GM21737 (cell line): ENCODE measurements around the gene B3GALNT2.
"Not testable (repeated sequence)": the region's sequence is repeated elsewhere in the genome, so short reads cannot be mapped to it uniquely, and the experiment has no call there.

Experiments used
- ATAC-seq: cut with Tn5 transposase; IDR thresholded peaks from one replicate; pipeline ENCODE4 v1.9.1; 2021; ENCODE audit warnings: mild to moderate bottlenecking, moderate library complexity; ENCODE audit not compliant: unreplicated experiment

Gene B3GALNT2

GRCh38 chr1:235504122-235504493, at the start of gene B3GALNT2:
TSS of gene B3GALNT2 (minus strand) at chr1:235504452. CDS start at chr1:235504252, 200 bp downstream.
- peak; percentile 38 for ATAC-seq

GRCh38 chr1:235553112-235553551, 48.9 kb upstream of the B3GALNT2 start:
- ATAC-seq: no peak

- ATAC-seq: no peak
Measured at GRCh38 chr1:235552146-235552716, 48.0 kb upstream of the B3GALNT2 start.

GRCh38 chr1:235549351-235550139, 45.3 kb upstream of the B3GALNT2 start:
- no peak for ATAC-seq

GRCh38 chr1:235546369-235547155, 42.3 kb upstream of the B3GALNT2 start:
- not testable (repeated sequence) for ATAC-seq

GRCh38 chr1:235545292-235545930, 41.2 kb upstream of the B3GALNT2 start:
- ATAC-seq: no peak

- ATAC-seq: not testable (repeated sequence)
Measured at GRCh38 chr1:235542845-235543244, 38.6 kb upstream of the B3GALNT2 start.

GRCh38 chr1:235533476-235534168, 29.4 kb upstream of the B3GALNT2 start:
- no peak for ATAC-seq

GRCh38 chr1:235532360-235532759, 28.1 kb upstream of the B3GALNT2 start:
- no peak for ATAC-seq

GRCh38 chr1:235527196-235527814, 23.1 kb upstream of the B3GALNT2 start:
- no peak for ATAC-seq

- ATAC-seq: no peak
Measured at GRCh38 chr1:235525314-235525713, 21.1 kb upstream of the B3GALNT2 start.

- no peak for ATAC-seq
Measured at GRCh38 chr1:235516862-235517446, 12.7 kb upstream of the B3GALNT2 start.

GRCh38 chr1:235515844-235516512, 11.7 kb upstream of the B3GALNT2 start:
- ATAC-seq: no peak

GRCh38 chr1:235513495-235514366, 9.5 kb upstream of the B3GALNT2 start:
- ATAC-seq: no peak

GRCh38 chr1:235511470-235512240, 7.4 kb upstream of the B3GALNT2 start:
- ATAC-seq: no peak

GRCh38 chr1:235510823-235511222, 6.6 kb upstream of the B3GALNT2 start:
- no peak for ATAC-seq

GRCh38 chr1:235507623-235508022, 3.4 kb upstream of the B3GALNT2 start:
- ATAC-seq: no peak
